Glutamatergic neuron (in vitro differentiated cells): ENCODE data around the gene TTC39C. TPM values are rescaled to one million over a fixed set of nuclear protein-coding genes. Genes with fewer than 3 reads are reported as not detected.

Experiments
- DNase-seq: peaks from one replicate; pipeline ENCODE4 v3.0.0; 2022
- H3K27ac Mint-ChIP-seq: one replicate; pipeline ENCODE4 v1.8.0; 2020; ENCODE audit warnings: mild to moderate bottlenecking, mixed read lengths, inconsistent platforms; ENCODE audit not compliant: unreplicated experiment
- H3K27me3 Mint-ChIP-seq: one replicate; pipeline ENCODE4 v1.8.0; 2020; ENCODE audit warnings: mild to moderate bottlenecking, moderate library complexity, mixed read lengths, inconsistent platforms; ENCODE audit not compliant: unreplicated experiment
- H3K36me3 Mint-ChIP-seq: one replicate; pipeline ENCODE4 v1.8.0; 2020; ENCODE audit warnings: mild to moderate bottlenecking, mixed read lengths, inconsistent platforms; ENCODE audit not compliant: unreplicated experiment
- H3K4me1 Mint-ChIP-seq: one replicate; pipeline ENCODE4 v1.8.0; 2020; ENCODE audit warnings: mild to moderate bottlenecking, low read depth, mixed read lengths, inconsistent platforms; ENCODE audit not compliant: unreplicated experiment
- H3K4me3 Mint-ChIP-seq: one replicate; pipeline ENCODE4 v1.8.0; 2020; ENCODE audit warnings: mild to moderate bottlenecking, mixed read lengths, inconsistent platforms; ENCODE audit not compliant: unreplicated experiment
- H3K9me3 Mint-ChIP-seq: one replicate; pipeline ENCODE4 v1.8.0; 2020; ENCODE audit warnings: mild to moderate bottlenecking, moderate library complexity, mixed read lengths, inconsistent platforms; ENCODE audit not compliant: unreplicated experiment
- CTCF ChIP-seq: fragments of 200-600 bp; sonication (generic); IDR thresholded peaks from one replicate; pipeline ENCODE4 v1.5.0; 2021; ENCODE audit not compliant: partially characterized antibody, unreplicated experiment
- total RNA-seq: library from RNA; stranded (reverse); fragmentation: NEBNext Ultra II Directional; extraction: Animal tissue kit (Norgen Biotek cat#: 25700); gene quantifications from one replicate; pipeline ENCODE4 v1.2.1, GENCODE V29; 2021; ENCODE audit not compliant: unreplicated experiment

The TTC39C gene
- total RNA-seq, 1 donor from 2014 or later: 29.2 TPM

- Mint-ChIP-seq H3K36me3 (no peaks in the 10 kb centered on the region), H3K27me3 (peaks cover 1% of the 10 kb centered on the region), H3K9me3 (peaks cover 7% of the 10 kb centered on the region), H3K27ac (no peak overlapping the region), H3K4me3 (no peak overlapping the region), H3K4me1 (no peaks in the 10 kb centered on the region)
- no peak for TF ChIP-seq CTCF
- no peak for DNase-seq
Observed at GRCh38 chr18:24104486-24104885, 89.9 kb downstream of the TTC39C start.

GRCh38 chr18:24108641-24109040 is 94.1 kb downstream of the TTC39C start:
- no peak overlapping the region for H3K27ac Mint-ChIP-seq

GRCh38 chr18:24111936-24112335 is 97.4 kb downstream of the TTC39C start:
- Mint-ChIP-seq H3K4me3 (no peak overlapping the region), H3K9me3 (peaks cover 3% of the 10 kb centered on the region), H3K27ac (no peak overlapping the region), H3K27me3 (peaks cover 3% of the 10 kb centered on the region), H3K36me3 (no peaks in the 10 kb centered on the region), H3K4me1 (peaks cover 13% of the 10 kb centered on the region)
- DNase-seq: no peak
- TF ChIP-seq CTCF: no peak

More at GRCh38 chr18:24108641-24109040, 94.1 kb downstream of the TTC39C start:
- no peak for TF ChIP-seq CTCF
- H3K36me3 Mint-ChIP-seq: no peaks in the 10 kb centered on the region
- peaks cover 8% of the 10 kb centered on the region for H3K4me1 Mint-ChIP-seq
- peaks cover 1% of the 10 kb centered on the region for H3K27me3 Mint-ChIP-seq
- H3K9me3 Mint-ChIP-seq: peaks cover 4% of the 10 kb centered on the region
- no peak overlapping the region for H3K4me3 Mint-ChIP-seq
- no peak for DNase-seq

- no peak for DNase-seq
- peaks cover 13% of the 10 kb centered on the region for H3K4me1 Mint-ChIP-seq
Observed at GRCh38 chr18:24112464-24112863, 97.9 kb downstream of the TTC39C start.

More at GRCh38 chr18:24112464-24112863, 97.9 kb downstream of the TTC39C start:
- Mint-ChIP-seq H3K9me3 (peaks cover 3% of the 10 kb centered on the region), H3K4me3 (no peak overlapping the region), H3K27me3 (peaks cover 2% of the 10 kb centered on the region), H3K36me3 (no peaks in the 10 kb centered on the region), H3K27ac (no peak overlapping the region)
- TF ChIP-seq CTCF: no peak
